Measurements from ENCODE around the gene RHNO1.

RHNO1 gene

DNA sequence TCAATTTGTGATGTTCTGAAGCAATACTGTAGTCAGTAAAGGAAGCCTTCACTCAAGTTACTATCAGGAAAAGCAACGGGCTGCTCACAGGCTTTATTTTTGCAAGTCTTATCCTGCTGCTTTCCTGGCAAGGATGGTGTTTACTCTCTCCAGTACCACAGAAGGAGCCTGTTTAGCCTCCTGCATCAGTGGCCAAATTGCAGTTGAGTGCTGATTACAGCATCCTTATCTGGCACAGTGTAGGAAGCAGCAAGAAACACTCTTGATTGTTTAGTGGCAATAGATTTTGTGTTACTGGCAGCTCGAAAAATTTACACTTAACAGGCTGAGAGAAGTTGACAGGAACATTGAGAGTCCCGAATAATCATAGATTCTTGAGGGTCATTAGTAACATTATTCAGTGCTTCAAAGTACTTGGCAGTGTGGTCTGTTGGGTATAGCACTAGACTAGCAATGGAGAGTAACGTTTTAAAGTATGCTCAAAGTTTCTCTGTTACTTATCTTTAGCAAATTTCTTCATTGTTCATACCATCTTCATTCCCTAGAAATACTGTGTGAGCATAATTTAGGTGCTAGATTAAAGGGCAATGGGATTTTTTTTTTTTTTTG lies 25.4 kb downstream of the RHNO1 start:
- no peak for DNase-seq (ENCODE audit: low spot score)

DNA sequence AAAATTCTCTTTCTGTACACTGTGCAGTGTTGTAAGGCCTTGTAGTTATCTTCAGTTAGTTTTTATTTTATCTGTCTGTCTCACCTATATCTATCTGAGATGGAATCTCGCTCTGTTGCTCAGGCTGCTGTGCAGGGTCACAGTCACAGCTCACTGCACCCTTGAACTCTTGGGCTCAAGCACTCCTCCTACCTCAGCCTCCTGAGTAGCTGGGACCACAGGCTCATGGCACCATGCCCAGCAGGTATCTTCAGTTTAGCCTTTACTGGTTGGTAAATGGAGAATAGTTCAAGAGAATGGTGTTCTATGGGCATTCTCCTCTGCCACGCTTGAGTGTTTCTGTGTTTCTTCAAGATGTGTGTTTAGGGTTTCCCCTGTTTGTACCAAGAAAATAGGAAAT lies 27.2 kb downstream of the RHNO1 start:
- no peak for DNase-seq (ENCODE audit: low spot score)

DNA sequence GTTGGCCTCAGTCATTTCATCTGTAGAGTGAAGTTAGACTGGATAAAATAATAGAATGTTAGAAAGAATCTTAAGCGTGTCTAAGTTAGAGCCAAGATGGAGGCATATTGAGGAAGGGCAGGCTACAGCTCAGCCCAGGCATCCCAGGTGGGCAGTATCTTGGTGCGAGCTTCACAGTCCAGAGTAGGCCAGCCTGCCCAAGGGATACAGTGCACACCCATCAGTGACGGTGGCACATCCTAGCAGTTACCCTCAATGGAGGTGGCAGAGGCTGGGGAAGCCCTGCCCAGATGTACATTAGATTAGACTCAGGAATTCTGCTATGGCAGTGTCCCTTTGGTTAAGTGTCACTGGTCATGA lies 35.2 kb downstream of the RHNO1 start:
- DNase-seq (ENCODE audit: low spot score) = no peak

DNA sequence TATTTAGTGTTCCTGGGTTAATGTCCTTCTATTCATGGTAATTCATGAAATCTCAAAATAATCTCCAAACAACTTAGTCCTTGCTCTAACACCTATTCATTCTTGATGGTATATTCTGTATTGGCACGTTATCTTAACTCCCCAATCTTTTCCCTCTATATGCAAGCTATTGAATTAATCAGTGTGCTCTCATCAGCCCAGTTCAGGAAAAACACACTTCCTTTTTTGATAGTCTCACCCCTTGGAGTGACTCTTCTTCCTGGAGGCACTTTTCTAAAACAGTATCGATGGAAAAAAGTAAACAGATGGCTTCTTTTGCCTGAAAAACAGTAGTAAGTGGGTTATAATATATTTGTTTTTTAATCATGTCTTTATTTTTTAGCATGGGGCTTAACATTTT lies 42.2 kb downstream of the RHNO1 start:
- no peak for DNase-seq (ENCODE audit: low spot score)

DNA sequence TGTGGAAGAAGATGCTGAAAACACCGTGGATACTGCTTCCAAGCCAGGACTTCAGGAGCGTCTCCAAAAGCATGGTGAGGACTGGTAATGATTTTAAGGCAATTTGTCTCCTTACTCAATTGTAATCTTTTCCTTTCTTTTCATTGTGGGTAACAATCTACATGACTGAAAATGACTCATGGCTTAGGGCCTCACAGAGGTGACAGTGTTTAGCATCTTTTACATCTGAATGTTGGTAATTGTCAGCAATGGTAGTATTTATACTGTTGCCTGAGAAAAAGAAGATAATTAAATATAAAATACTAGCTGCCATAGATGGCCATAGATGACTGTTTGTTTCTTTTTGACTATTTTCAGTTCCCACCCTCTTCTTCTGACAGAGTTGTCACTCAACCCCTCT lies 45.3 kb downstream of the RHNO1 start:
- no peak for DNase-seq (ENCODE audit: low spot score)

DNA sequence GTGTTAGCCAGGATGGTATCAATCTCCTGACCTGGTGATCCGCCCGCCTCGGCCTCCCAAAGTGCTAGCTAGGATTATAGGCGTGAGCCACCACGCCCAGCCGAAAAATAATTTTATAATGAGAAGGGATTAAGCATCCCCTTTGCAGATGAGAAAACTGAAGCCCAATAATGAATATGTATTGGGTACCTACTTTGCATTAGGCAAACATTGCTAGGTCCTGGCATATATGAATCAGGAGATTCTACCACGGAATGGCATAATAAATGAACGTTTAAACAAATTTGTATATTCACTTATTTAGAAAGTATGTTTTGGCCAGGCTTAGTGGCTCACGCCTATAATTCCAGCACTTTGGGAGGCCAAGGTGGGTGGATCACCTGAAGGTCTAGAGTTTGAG lies 46.0 kb downstream of the RHNO1 start:
- no peak for DNase-seq (ENCODE audit: low spot score)

DNA sequence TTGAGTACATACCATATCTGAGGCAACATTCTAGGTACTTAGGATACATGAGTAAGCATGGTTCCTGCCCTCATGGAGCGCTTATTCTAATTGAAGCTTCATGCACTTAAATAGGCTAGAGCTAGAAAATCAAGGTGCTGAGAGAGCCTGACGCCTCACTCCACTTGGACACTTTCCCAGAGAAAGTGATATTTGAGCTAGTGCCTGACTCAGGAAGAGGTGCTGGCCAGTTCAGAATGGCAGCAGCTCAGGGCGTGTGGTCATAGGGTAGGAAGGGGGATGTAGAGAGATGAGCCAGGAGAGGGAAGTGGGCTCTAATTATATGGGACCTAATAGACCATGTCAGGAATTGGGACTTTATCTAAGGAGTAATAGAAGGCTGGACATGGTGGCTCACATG lies 47.0 kb downstream of the RHNO1 start:
- DNase-seq (ENCODE audit: low spot score) = no peak

DNA sequence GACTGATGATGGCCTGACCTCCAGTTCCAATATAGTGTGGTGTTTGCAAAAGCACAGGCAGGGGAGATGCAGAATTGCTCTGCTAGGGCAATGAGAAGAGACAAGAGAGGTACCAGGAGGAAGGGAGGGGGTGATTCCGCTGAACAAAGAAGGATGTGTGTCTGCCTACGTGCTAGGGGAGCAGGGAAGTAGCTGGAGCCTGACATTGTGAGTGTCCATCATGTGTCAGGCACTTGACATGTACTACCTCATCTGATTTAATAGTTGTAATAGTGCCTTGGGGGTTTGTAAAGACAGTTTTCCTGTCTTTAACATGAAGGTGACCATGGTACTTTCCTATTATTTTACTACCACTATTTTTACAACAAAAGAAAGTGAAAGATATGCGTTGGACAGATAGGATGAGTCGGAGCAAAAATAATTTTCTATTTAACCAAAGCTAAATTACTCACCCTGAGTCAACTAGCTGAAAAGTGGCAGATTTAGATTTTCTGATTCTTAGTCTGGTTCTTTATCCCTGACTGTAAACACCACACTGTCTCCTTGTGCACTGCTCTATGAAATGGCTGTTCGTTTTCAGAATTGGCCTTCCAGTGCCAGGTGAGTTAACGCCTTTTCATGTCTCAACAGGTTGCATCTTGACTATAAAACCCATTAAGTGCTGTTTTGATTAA lies 48.4 kb downstream of the RHNO1 start:
- no peak for DNase-seq (ENCODE audit: low spot score)

DNA sequence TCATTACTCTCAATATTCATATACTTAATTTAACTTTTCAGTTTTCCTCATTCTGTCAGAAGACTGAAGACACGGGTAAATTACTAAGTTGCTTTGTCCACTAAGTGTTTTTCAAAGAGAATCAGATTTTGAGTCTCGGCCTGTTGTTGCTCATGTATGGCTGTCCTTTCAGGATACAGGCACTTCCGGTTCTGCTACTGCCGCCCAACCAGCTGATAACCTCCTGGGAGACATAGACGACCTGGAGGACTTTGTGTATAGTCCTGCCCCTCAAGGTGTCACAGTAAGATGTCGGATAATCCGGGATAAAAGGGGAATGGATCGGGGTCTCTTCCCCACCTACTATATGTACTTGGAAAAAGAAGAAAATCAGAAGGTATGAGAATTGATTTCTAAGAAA lies 53.8 kb downstream of the RHNO1 start:
- no peak for DNase-seq (ENCODE audit: low spot score)

DNA sequence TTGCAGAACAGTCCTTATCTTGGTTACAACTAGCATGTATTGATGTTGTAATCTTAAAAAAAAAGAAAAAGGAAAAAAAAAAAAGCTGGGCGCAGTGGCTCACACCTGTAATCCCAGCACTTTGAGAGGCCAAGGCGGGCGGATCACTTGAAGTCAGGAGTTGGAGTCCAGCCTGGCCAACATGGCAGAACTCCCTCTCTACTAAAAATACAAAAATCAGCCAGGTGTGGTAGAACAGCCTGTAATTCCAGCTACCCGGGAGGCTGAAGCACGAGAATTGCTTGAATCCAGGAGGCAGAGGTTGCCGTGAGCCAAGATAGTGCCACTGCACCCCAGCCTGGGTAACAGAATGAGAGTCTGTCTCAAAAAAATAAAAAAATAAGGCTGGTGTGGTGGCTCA lies 56.6 kb downstream of the RHNO1 start:
- DNase-seq (ENCODE audit: low spot score) = no peak

DNA sequence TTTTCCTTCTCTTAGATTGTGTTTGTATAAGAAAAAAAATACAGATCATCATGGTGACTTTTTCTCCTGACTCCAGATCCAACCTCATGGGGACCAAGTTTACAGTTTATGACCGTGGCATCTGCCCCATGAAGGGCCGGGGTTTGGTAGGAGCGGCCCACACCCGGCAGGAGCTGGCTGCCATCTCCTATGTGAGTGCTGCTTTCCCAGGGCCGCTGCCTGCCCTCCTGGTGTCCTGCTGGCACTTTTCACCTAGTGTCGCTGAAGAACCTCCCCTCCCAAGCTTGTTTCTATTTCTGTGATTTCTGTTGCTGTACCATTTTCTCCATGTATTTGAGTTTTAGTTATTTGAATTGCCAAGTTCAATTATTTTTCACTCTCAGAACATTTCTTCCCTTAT lies 57.3 kb downstream of the RHNO1 start:
- no peak for DNase-seq (ENCODE audit: low spot score)

DNA sequence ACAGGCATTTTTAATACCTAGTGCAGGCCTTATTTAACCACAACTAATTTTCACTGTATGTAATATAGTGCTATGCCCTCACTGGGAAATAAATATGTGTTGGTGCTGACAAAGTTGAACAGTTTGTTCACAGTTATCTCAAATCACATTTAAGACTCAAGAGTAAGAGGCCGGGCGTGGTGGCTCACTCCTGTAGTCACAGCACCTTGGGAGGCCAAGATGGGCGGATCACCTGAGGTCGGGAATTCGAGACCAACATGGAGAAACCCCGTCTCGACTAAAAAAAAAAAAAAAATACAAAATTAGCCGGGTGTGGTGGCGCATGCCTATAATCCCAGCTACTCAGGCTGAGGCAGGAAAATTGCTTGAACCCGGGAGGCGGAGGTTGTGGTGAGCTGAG lies 59.3 kb downstream of the RHNO1 start:
- DNase-seq (ENCODE audit: low spot score) = no peak

DNA sequence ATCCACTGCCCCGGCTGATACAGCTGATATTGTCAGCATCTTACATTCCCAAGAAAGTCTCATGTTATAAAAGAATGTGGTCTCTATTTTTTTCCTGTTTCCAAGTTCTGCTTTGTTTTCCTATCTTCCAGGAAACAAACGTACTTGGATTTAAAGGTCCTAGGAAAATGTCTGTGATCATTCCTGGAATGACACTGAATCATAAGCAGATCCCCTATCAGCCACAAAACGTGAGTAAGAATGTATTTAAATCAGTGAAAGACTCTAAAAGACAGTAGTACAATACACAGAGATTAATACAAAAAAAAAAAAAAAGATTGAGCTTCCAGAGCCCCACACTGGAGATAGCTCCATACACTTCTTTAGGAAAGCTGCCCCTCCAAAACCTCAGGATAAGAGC lies 60.5 kb downstream of the RHNO1 start:
- no peak for DNase-seq (ENCODE audit: low spot score)

Data from CD4-positive, alpha-beta T cell treated with Interleukin-15 for 4 hours (primary cell).